ENCODE data around the gene ACIN1. TPM values are rescaled to one million over a fixed set of nuclear protein-coding genes. Genes with fewer than 3 reads are reported as not detected.
A peak's percentile ranks its signal among the peaks of the same experiment; 100 is the strongest.

Gene ACIN1
- total and polyA plus RNA-seq, 2 of the 8 experiments (the other 6 are each of a cell fraction or from before 2014, with no cell fraction given) = 132 to 233 TPM

- peak; percentile 78 for TF ChIP-seq KDM4A (IDR thresholded peaks at IDR 0.05; ENCODE audit: low read depth, low read length, severe bottlenecking)
- no peak for TF ChIP-seq ZNF274 (IDR thresholded peaks at IDR 0.05; ENCODE audit: borderline replicate concordance, extremely low read depth, low read length)
- TF ChIP-seq POLR2AphosphoS5 (IDR thresholded peaks at IDR 0.05; ENCODE audit: low read depth, low read length) = peak; percentile 96
- TF ChIP-seq RNF2 (IDR thresholded peaks at IDR 0.05; ENCODE audit: borderline replicate concordance, low read depth, low read length, missing control alignments, poor library complexity, severe bottlenecking) = no peak
- TF ChIP-seq SAP30 (IDR thresholded peaks at IDR 0.05; ENCODE audit: insufficient read depth, insufficient replicate concordance, low read length) = peak; percentile 4
- no peak for TF ChIP-seq CHD7 (IDR thresholded peaks at IDR 0.05; ENCODE audit: insufficient replicate concordance, low read length)
- TF ChIP-seq, protein P1, sequence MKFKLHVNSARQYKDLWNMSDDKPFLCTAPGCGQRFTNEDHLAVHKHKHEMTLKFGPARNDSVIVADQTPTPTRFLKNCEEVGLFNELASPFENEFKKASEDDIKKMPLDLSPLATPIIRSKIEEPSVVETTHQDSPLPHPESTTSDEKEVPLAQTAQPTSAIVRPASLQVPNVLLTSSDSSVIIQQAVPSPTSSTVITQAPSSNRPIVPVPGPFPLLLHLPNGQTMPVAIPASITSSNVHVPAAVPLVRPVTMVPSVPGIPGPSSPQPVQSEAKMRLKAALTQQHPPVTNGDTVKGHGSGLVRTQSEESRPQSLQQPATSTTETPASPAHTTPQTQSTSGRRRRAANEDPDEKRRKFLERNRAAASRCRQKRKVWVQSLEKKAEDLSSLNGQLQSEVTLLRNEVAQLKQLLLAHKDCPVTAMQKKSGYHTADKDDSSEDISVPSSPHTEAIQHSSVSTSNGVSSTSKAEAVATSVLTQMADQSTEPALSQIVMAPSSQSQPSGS (IDR thresholded peaks at IDR 0.05; ENCODE audit: low read length) = no peak
- no peak for TF ChIP-seq HDAC2 (IDR thresholded peaks at IDR 0.05; ENCODE audit: borderline replicate concordance in 1 of 2, low read depth in 2 of 2, low read length in 2 of 2)
These were observed at the start of gene ACIN1 (continued) for GRCh38 chr14:23094666-23095195.
